HepG2 (cell line): Measurements from ENCODE around the gene PSMB2. TPM values are rescaled to one million over a fixed set of nuclear protein-coding genes. Genes with fewer than 3 reads are reported as not detected.

Experiments
- AHR ChIP-seq: IDR thresholded peaks from 2 replicates; pipeline ENCODE4 v1.6.1; 2018; ENCODE audit warnings: missing genetic modification reagents, missing compliant biosample characterization
- BCL3 ChIP-seq: sonication (generic); formaldehyde crosslinking; IDR thresholded peaks from 2 replicates; pipeline ENCODE4 v1.5.1; 2020; ENCODE audit warnings: mild to moderate bottlenecking, missing genetic modification reagents, moderate library complexity
- EP300 ChIP-seq, 3 experiments: sonication (generic) in 1 of 3; formaldehyde crosslinking in 1 of 3; IDR thresholded peaks; 2 replicates each; pipeline versions ENCODE4 v1.5.1 to v1.6.1; 2011 to 2020; ENCODE audit warnings: low read depth in 2 of 3, low read length in 2 of 3, borderline replicate concordance in 1 of 3, improper control_type of control experiment in 1 of 3, mild to moderate bottlenecking in 1 of 3, missing genetic modification reagents in 1 of 3, moderate library complexity in 1 of 3
- FOXK1 ChIP-seq: sonication (generic); formaldehyde crosslinking; IDR thresholded peaks from 2 replicates; pipeline ENCODE4 v1.4.0; 2020; ENCODE audit warnings: low read depth, missing genetic modification reagents, borderline replicate concordance
- GLI4 ChIP-seq: sonication (generic); formaldehyde crosslinking; IDR thresholded peaks from 2 replicates; pipeline ENCODE4 v1.5.1; 2020; ENCODE audit warnings: missing genetic modification reagents, mild to moderate bottlenecking, moderate library complexity, borderline replicate concordance
- HES4 ChIP-seq: sonication (generic); formaldehyde crosslinking; IDR thresholded peaks from 2 replicates; pipeline ENCODE4 v1.9.0; 2021; ENCODE audit warnings: mild to moderate bottlenecking, missing genetic modification reagents, borderline replicate concordance
- HNF1A ChIP-seq, 2 experiments: sonication (generic) in 1 of 2; formaldehyde crosslinking in 1 of 2; IDR thresholded peaks; 2 replicates each; pipeline versions ENCODE4 v1.4.0 to v1.6.1; 2016 to 2020; ENCODE audit warnings: borderline replicate concordance in 1 of 2, low read depth in 1 of 2, mild to moderate bottlenecking in 1 of 2, missing genetic modification reagents in 1 of 2
- HOXA9 ChIP-seq: sonication (generic); formaldehyde crosslinking; IDR thresholded peaks from 2 replicates; pipeline ENCODE4 v1.8.1; 2022; ENCODE audit warnings: missing genetic modification reagents, mild to moderate bottlenecking, moderate library complexity, borderline replicate concordance
- KDM2A ChIP-seq: sonication (generic); formaldehyde crosslinking; IDR thresholded peaks from 2 replicates; pipeline ENCODE4 v1.4.0; 2020; ENCODE audit warnings: low read depth, missing genetic modification reagents, borderline replicate concordance
- MAZ ChIP-seq, 2 experiments: sonication (generic) in 1 of 2; formaldehyde crosslinking in 1 of 2; IDR thresholded peaks; 2 replicates each; pipeline versions ENCODE4 v1.5.0 to v1.6.1; 2012 to 2020; ENCODE audit warnings: low read depth in 2 of 2, mild to moderate bottlenecking in 2 of 2, borderline replicate concordance in 1 of 2, improper control_type of control experiment in 1 of 2, low read length in 1 of 2, missing genetic modification reagents in 1 of 2, moderate library complexity in 1 of 2
- NAIF1 ChIP-seq: sonication (generic); formaldehyde crosslinking; IDR thresholded peaks from 2 replicates; pipeline ENCODE4 v1.5.0; 2020; ENCODE audit warnings: mild to moderate bottlenecking, missing genetic modification reagents, borderline replicate concordance
- NR3C1 ChIP-seq: sonication (generic); formaldehyde crosslinking; IDR thresholded peaks from 2 replicates; pipeline ENCODE4 v1.4.0; 2020; ENCODE audit warnings: missing genetic modification reagents
- PCBP2 ChIP-seq: fragments of 200-400 bp; formaldehyde crosslinking; optimal IDR thresholded peaks from 2 replicates; pipeline ENCODE3; 2018; ENCODE audit warnings: low read length, low read depth; ENCODE audit not compliant: poor library complexity, severe bottlenecking
- SP4 ChIP-seq: sonication (generic); formaldehyde crosslinking; IDR thresholded peaks from 2 replicates; pipeline ENCODE4 v1.8.1; 2023; ENCODE audit warnings: mild to moderate bottlenecking, missing genetic modification reagents
- TRIM22 ChIP-seq: fragments of 450-650 bp; IDR thresholded peaks from 2 replicates; pipeline ENCODE4 v1.6.1; 2017
- ZNF205 ChIP-seq: IDR thresholded peaks from 2 replicates; pipeline ENCODE4 v1.6.1; 2018; ENCODE audit warnings: missing biosample characterization, missing genetic modification reagents
- ZNF232 ChIP-seq: sonication (generic); formaldehyde crosslinking; IDR thresholded peaks from 2 replicates; pipeline ENCODE4 v1.4.0; 2020; ENCODE audit warnings: missing genetic modification reagents, borderline replicate concordance
- ZNF350 ChIP-seq: sonication (generic); formaldehyde crosslinking; IDR thresholded peaks from 2 replicates; pipeline ENCODE4 v1.4.0; 2020; ENCODE audit warnings: mild to moderate bottlenecking, low read depth, missing genetic modification reagents, borderline replicate concordance
- ZNF432 ChIP-seq: sonication (generic); formaldehyde crosslinking; IDR thresholded peaks from 2 replicates; pipeline ENCODE4 v1.5.0; 2020; ENCODE audit warnings: missing genetic modification reagents, mild to moderate bottlenecking, borderline replicate concordance
- ZNF709 ChIP-seq: sonication (generic); formaldehyde crosslinking; IDR thresholded peaks from 2 replicates; pipeline ENCODE4 v1.5.0; 2020; ENCODE audit warnings: mild to moderate bottlenecking, missing genetic modification reagents
- ZNF773 ChIP-seq: sonication (generic); formaldehyde crosslinking; IDR thresholded peaks from 2 replicates; pipeline ENCODE4 v1.4.0; 2020; ENCODE audit warnings: missing genetic modification reagents, borderline replicate concordance
- ZNF792 ChIP-seq: IDR thresholded peaks from 2 replicates; pipeline ENCODE4 v1.6.1; 2016
- polyA plus RNA-seq, 8 experiments: library from polyadenylated mRNA; depleted of rRNA in 3 of 8; stranded (reverse) in 7 of 8; unstranded in 1 of 8; fragments of >200 nt; fragmentation: Illumina TruSeq in 4 of 8; extraction: Trizol in 4 of 8; gene quantifications; 2 replicates each; pipeline versions ENCODE4 v1.2.1 to v1.2.3, GENCODE V29; 2011 to 2016; ENCODE audit warnings: low read depth in 4 of 8, missing spikeins in 1 of 8, mixed read lengths in 1 of 8; ENCODE audit not compliant: insufficient read depth in 1 of 8
- total RNA-seq, 5 experiments: library from RNA; depleted of rRNA; stranded (reverse); fragments of >200 nt; fragmentation: Illumina TruSeq; extraction: Trizol; gene quantifications; 2 replicates each; pipeline ENCODE4 v1.2.3, GENCODE V29; 2016; ENCODE audit warnings: low read depth in 1 of 5

Gene PSMB2
- total and polyA plus RNA-seq, 2 of the 13 experiments (the other 11 are each of a cell fraction or from before 2014, with no cell fraction given): 60.6 to 62.2 TPM

- TF ChIP-seq ZNF773: 0 out of 2 replicates have a peak, but pooled peaks have one; percentile 6
- no peak for TF ChIP-seq SP4
- no peak for TF ChIP-seq ZNF792 (CRISPR knock-in tag)
- no peak for TF ChIP-seq TRIM22
- no peak for TF ChIP-seq ZNF205 (CRISPR knock-in tag)
- no peak; the same call in 1 of the 2 replicates for TF ChIP-seq MAZ (IDR thresholded peaks at IDR 0.05; ENCODE audit: borderline replicate concordance, low read depth, low read length)
- no peak for TF ChIP-seq MAZ (CRISPR knock-in tag; IDR thresholded peaks at IDR 0.05; ENCODE audit: low read depth)
- TF ChIP-seq ZNF709: peak; percentile 59; the same call in 1 of the 2 replicates
- TF ChIP-seq ZNF350: peak; percentile 85; the same call in 1 of the 2 replicates
- peak; percentile 77 for TF ChIP-seq KDM2A
- TF ChIP-seq BCL3 (CRISPR knock-in tag): peak; percentile 12; the same call in 1 of the 2 replicates
- no peak for TF ChIP-seq EP300 (IDR thresholded peaks at IDR 0.05; ENCODE audit: low read depth in 2 of 2, low read length in 2 of 2)
- no peak; the same call in 1 of the 2 replicates for TF ChIP-seq EP300 (CRISPR knock-in tag; IDR thresholded peaks at IDR 0.05; ENCODE audit: borderline replicate concordance)
- no peak for TF ChIP-seq HOXA9 (CRISPR knock-in tag)
- TF ChIP-seq ZNF232 (CRISPR knock-in tag): 0 out of 2 replicates have a peak, but pooled peaks have one; percentile 16
- TF ChIP-seq ZNF432 (CRISPR knock-in tag): no peak
- TF ChIP-seq FOXK1 (CRISPR knock-in tag): no peak
- TF ChIP-seq NAIF1 (CRISPR knock-in tag): peak; percentile 45; the same call in 1 of the 2 replicates
- peak; percentile 15 for TF ChIP-seq AHR (CRISPR knock-in tag)
- TF ChIP-seq HES4 (CRISPR knock-in tag): peak; percentile 90; the same call in 1 of the 2 replicates
- no peak for TF ChIP-seq NR3C1 (CRISPR knock-in tag)
- TF ChIP-seq PCBP2: no peak
- TF ChIP-seq GLI4: no peak
- TF ChIP-seq HNF1A (IDR thresholded peaks at IDR 0.05; ENCODE audit: low read depth): no peak
- TF ChIP-seq HNF1A (CRISPR knock-in tag; IDR thresholded peaks at IDR 0.05; ENCODE audit: borderline replicate concordance): no peak
Observed at GRCh38 chr1:35557118-35557610, 84.2 kb downstream of the PSMB2 start, which contains the start of gene KIAA0319L (continued).
